NCI-H2196 (cell line): ENCODE data around the gene IGHMBP2.

Experiments
- DNase-seq: peaks from one replicate; lab custom pipeline; 2025; ENCODE audit not compliant: unreplicated experiment; lab: John Stamatoyannopoulos, UW

Gene IGHMBP2

DNA sequence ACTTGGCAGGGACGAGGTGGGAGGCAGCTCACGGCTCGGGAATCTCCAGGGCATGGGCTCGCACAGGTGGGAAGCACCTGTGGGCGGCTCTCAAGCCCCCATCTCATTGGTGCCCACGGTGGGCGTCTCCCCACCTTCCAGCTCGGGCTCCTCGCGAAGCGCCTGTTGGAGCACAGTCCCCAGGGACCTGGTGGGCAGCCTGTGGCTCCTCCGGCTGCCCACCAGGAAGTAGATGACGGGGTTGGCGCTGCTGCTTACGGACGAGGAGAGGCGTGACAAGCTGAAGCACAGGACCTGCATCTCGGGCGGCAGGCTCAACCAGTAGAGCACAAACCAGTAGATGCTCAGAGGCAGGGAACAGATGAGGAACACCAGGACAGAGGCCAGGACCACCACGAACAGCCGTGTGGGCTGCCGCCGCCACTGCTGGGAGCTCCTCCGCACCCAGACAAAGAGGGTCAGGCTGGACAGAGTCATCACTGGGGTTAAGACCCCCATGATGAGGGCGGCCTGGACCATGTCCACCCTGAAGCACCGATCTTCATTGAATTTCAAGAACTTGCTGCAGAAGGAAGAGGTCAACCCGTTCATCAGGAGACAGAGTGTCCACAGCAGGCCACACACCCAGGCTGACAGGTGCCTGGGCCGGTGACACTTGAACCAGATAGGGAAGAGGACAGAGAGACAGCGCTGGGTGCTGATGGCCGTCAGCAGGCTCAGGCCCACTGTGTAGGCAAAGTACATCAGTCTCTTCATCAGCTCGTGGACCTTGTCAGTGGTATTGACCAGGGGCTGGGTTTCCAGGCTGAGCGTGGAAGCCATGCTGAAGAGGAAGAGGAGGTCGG, 76.5 kb downstream of the IGHMBP2 start:
- no peak for DNase-seq

DNA sequence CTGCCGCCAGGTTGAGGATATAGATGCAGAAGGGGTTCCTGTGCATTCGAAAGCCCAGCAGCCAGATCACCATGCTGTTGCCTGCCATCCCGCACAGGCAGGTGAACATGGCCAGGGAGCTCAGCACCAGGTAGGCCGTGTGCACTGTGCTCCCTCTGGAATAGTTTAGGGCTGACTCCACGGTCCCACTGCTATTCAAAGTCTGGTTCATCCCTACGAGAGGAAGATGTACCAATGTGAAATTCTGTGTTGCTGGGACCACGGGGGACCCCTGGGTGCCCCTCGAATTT, 77.0 kb downstream of the IGHMBP2 start, which contains the start of gene MRGPRD:
TSS of gene MRGPRD (minus strand) at position 211 of the 290 bp plus-strand sequence. CDS start at position 211, 0 bp downstream.
- DNase-seq: no peak

DNA sequence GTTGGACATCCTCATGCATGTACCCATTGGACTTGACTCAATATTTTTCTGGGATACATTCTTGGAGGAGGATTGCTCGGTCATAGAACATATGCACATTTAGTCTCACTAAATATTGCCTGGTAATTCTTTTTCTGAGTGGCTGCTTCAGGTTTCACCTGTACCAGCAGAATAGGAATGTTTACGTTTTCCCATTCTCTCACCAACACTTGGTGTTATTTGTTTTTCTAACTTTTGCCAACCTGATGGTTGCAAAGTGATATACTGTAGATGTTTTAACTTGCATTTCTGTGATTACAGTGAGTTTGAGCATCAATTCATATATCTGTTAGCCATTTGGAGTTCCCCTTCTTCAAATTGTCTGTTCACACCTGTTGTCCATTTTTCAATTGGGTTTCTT, 78.4 kb downstream of the IGHMBP2 start:
- DNase-seq: no peak

- no peak for DNase-seq
Observed at GRCh38 chr11:68983801-68984200, 80.1 kb downstream of the IGHMBP2 start.

GRCh38 chr11:68987211-68987610, 83.5 kb downstream of the IGHMBP2 start:
- DNase-seq: no peak

DNA sequence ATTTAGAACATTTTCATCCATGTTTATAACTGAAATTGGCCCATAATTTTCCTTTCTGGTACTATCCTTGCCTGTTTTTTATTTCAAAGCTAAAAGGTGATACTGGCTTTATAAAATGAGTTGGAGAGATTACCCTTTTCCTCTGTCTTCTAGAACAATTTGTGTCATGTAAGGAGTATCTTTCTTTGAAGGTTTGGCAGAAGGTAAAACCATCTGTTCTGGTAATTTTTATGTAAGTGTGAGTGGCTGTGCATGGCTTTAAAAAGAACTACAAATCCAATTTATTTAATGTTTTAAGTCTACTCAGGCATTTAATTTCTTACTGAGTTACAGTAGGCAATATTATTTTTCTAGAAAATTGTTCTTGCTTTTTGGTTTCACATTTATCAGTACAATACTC, 84.8 kb downstream of the IGHMBP2 start:
- no peak for DNase-seq
